Measurements from ENCODE around the gene SLX9. TPM values are rescaled to one million over a fixed set of nuclear protein-coding genes. Genes with fewer than 3 reads are reported as not detected.

The SLX9 gene
- total RNA-seq, 1 donor from 2014 or later: 8.3 TPM

- Histone ChIP-seq H3K27ac (no peak overlapping the region), H3K9me3 (no peaks in the 10 kb centered on the region), H3K4me3 (no peak overlapping the region), H3K36me3 (no peaks in the 10 kb centered on the region), H3K27me3 (peaks cover 14% of the 10 kb centered on the region), H3K4me1 (peaks cover 34% of the 10 kb centered on the region)
- intact Hi-C loops (cut with DNase I): loop anchor here (10.0 kb wide), 1 partner anchor 130 kb away; the partner anchor contains the start of gene UBE2G2
- TF ChIP-seq, protein P1, sequence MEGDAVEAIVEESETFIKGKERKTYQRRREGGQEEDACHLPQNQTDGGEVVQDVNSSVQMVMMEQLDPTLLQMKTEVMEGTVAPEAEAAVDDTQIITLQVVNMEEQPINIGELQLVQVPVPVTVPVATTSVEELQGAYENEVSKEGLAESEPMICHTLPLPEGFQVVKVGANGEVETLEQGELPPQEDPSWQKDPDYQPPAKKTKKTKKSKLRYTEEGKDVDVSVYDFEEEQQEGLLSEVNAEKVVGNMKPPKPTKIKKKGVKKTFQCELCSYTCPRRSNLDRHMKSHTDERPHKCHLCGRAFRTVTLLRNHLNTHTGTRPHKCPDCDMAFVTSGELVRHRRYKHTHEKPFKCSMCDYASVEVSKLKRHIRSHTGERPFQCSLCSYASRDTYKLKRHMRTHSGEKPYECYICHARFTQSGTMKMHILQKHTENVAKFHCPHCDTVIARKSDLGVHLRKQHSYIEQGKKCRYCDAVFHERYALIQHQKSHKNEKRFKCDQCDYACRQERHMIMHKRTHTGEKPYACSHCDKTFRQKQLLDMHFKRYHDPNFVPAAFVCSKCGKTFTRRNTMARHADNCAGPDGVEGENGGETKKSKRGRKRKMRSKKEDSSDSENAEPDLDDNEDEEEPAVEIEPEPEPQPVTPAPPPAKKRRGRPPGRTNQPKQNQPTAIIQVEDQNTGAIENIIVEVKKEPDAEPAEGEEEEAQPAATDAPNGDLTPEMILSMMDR (IDR thresholded peaks at IDR 0.05): no peak
- TF ChIP-seq POLR2A (IDR thresholded peaks at IDR 0.05) (no peak), POLR2AphosphoS5 (IDR thresholded peaks at IDR 0.05; ENCODE audit: insufficient read depth in 1 of 2, low read depth in 1 of 2) (no peak)
- DNase-seq (ENCODE audit: extremely low spot score in 2 of 2): no peak
These were observed 4.9 kb upstream of the SLX9 start for GRCh38 chr21:44934797-44935532.

GRCh38 chr21:44935533-44935927 is 4.3 kb upstream of the SLX9 start:
- no peak for DNase-seq (ENCODE audit: extremely low spot score in 2 of 2)
- Histone ChIP-seq H3K27ac (no peak overlapping the region), H3K36me3 (no peaks in the 10 kb centered on the region), H3K4me1 (peaks cover 35% of the 10 kb centered on the region), H3K9me3 (no peaks in the 10 kb centered on the region), H3K4me3 (no peak overlapping the region), H3K27me3 (peaks cover 14% of the 10 kb centered on the region)
- TF ChIP-seq, protein P1 (IDR thresholded peaks at IDR 0.05): no peak
- no peak for TF ChIP-seq POLR2AphosphoS5 (IDR thresholded peaks at IDR 0.05; ENCODE audit: insufficient read depth in 1 of 2, low read depth in 1 of 2)
- no peak for TF ChIP-seq POLR2A (IDR thresholded peaks at IDR 0.05)
- intact Hi-C loops (cut with DNase I): loop anchor here (10.0 kb wide), 1 partner anchor 131 kb away; the partner anchor contains the start of gene UBE2G2

GRCh38 chr21:44938772-44939531 is 877 bp upstream of the SLX9 start:
- Histone ChIP-seq H3K27me3 (no peaks in the 10 kb centered on the region), H3K4me1 (peaks cover 34% of the 10 kb centered on the region), H3K36me3 (no peaks in the 10 kb centered on the region), H3K4me3 (peak overlapping the region; percentile 97 to 98), H3K9me3 (no peaks in the 10 kb centered on the region), H3K27ac (peak overlapping the region; percentile 76)
- no peak for TF ChIP-seq POLR2A (IDR thresholded peaks at IDR 0.05)
- TF ChIP-seq, protein P1 (IDR thresholded peaks at IDR 0.05): no peak
- no peak for TF ChIP-seq POLR2AphosphoS5 (IDR thresholded peaks at IDR 0.05; ENCODE audit: insufficient read depth in 1 of 2, low read depth in 1 of 2)
- no peak for DNase-seq (ENCODE audit: extremely low spot score in 2 of 2)
- intact Hi-C loops (cut with DNase I): loop anchor here (10.0 kb wide), 1 partner anchor 134 kb away; the partner anchor contains the start of gene UBE2G2

- Histone ChIP-seq H3K27ac (peak overlapping the region; percentile 76), H3K4me1 (peaks cover 34% of the 10 kb centered on the region), H3K9me3 (no peaks in the 10 kb centered on the region), H3K36me3 (peaks cover 0 to 3% of the 10 kb centered on the region in 2 donors), H3K4me3 (peak overlapping the region; percentile 97 to 98), H3K27me3 (no peaks in the 10 kb centered on the region)
- intact Hi-C loops (cut with DNase I): loop anchor here (10.0 kb wide), 2 partner anchors 135 to 325 kb away; partner anchors contain the start of gene ADARB1
- DNase-seq (ENCODE audit: extremely low spot score in 2 of 2): no peak
- TF ChIP-seq, protein P1 (IDR thresholded peaks at IDR 0.05): no peak
- TF ChIP-seq POLR2A (IDR thresholded peaks at IDR 0.05): no peak
- TF ChIP-seq POLR2AphosphoS5 (IDR thresholded peaks at IDR 0.05; ENCODE audit: insufficient read depth in 1 of 2, low read depth in 1 of 2): no peak
These were observed 345 bp downstream of the SLX9 start for GRCh38 chr21:44940116-44940631.
